AG10803 (cell line): ENCODE data around the gene CACNA1D.

Experiments used
- DNase-seq: peaks from one replicate; pipeline ENCODE4 v3.0.0; 2010; ENCODE audit warnings: low read depth
- H3K4me3 ChIP-seq: 2 replicates; pipeline ENCODE4 v1.5.1; 2011; ENCODE audit warnings: mild to moderate bottlenecking, low read length, control low read depth
- TF ChIP-seq, protein P1 (sequence below): conservative IDR thresholded peaks from 2 replicates; pipeline ENCODE4 v1.5.1; 2011; ENCODE audit warnings: mild to moderate bottlenecking, low read length, control low read depth, inconsistent platforms

The CACNA1D gene

GRCh38 chr3:53843195-53844177 lies 349.1 kb downstream of the CACNA1D start:
- DNase-seq, result no peak
- TF ChIP-seq, protein P1, sequence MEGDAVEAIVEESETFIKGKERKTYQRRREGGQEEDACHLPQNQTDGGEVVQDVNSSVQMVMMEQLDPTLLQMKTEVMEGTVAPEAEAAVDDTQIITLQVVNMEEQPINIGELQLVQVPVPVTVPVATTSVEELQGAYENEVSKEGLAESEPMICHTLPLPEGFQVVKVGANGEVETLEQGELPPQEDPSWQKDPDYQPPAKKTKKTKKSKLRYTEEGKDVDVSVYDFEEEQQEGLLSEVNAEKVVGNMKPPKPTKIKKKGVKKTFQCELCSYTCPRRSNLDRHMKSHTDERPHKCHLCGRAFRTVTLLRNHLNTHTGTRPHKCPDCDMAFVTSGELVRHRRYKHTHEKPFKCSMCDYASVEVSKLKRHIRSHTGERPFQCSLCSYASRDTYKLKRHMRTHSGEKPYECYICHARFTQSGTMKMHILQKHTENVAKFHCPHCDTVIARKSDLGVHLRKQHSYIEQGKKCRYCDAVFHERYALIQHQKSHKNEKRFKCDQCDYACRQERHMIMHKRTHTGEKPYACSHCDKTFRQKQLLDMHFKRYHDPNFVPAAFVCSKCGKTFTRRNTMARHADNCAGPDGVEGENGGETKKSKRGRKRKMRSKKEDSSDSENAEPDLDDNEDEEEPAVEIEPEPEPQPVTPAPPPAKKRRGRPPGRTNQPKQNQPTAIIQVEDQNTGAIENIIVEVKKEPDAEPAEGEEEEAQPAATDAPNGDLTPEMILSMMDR, result no peak

GRCh38 chr3:53844262-53845102 lies 350.1 kb downstream of the CACNA1D start:
- TF ChIP-seq, protein P1, result no peak
- no peak overlapping the region for H3K4me3 ChIP-seq
- no peak for DNase-seq

More at GRCh38 chr3:53843195-53844177, 349.1 kb downstream of the CACNA1D start:
- H3K4me3 ChIP-seq, result no peak overlapping the region

DNA sequence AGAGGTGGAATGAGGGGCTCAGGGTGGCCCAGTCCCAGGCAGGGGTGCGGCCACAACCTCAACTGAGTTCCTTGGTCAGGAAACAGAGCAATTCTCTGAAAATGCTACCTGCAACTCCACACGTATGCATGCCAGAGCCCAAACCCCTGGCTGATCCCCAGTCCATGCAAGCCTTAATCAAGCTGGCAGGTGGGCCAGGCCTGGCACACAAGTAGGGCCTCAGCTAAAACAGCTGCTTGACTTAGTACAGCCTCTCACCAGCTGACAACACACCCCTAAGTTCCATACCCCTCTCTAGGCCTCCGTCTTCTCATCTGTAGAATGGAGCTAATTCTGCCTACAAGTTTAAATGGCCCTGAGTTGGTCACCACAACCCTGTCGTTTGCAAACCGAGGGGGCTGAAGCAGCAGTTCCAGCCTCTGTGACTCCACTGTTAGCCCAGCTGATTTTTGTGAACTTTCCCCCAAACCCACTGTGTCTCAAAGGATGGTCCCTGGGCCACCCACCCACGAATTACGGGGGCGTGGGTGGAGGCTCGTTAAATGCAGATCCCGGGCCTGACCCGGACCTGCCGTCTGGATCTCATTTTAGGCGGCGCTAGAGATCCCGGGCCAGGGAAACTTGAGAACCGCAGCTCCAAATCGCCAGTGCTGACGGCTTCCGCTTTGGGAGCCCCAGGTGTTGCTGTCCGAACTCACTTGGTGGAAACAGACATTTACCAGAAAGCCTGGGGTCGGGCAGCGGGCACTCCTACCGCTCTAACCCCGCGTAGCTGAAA lies 350.9 kb downstream of the CACNA1D start:
- H3K4me3 ChIP-seq, result peak overlapping the region; percentile 61
- TF ChIP-seq, protein P1, result peak; percentile 33
- DNase-seq, result peak; percentile 28

- TF ChIP-seq, protein P1, result no peak
- peak overlapping the region; percentile 61 for H3K4me3 ChIP-seq
- no peak for DNase-seq
Measured at GRCh38 chr3:53845881-53846133, 351.4 kb downstream of the CACNA1D start.

GRCh38 chr3:53846134-53846850 lies 351.9 kb downstream of the CACNA1D start, which contains the start of the genes CHDH and IL17RB:
CHDH (minus strand) TSS chr3:53846419; CDS start chr3:53824008, 22,411 bp downstream.
IL17RB (plus strand) TSS chr3:53846568; CDS start chr3:53846589, 21 bp downstream.
- H3K4me3 ChIP-seq, result peak within 1 kb of the TSS; percentile 61
- DNase-seq, result no peak

GRCh38 chr3:53846851-53847155 lies 352.4 kb downstream of the CACNA1D start:
- no peak overlapping the region; the same call in 1 of the 2 replicates for H3K4me3 ChIP-seq
- TF ChIP-seq, protein P1, result no peak
- DNase-seq, result no peak

More at GRCh38 chr3:53846134-53846850, 351.9 kb downstream of the CACNA1D start, which contains the start of the genes CHDH and IL17RB:
- TF ChIP-seq, protein P1, result no peak
